ENCODE results near the gene TSHZ2.

DNA sequence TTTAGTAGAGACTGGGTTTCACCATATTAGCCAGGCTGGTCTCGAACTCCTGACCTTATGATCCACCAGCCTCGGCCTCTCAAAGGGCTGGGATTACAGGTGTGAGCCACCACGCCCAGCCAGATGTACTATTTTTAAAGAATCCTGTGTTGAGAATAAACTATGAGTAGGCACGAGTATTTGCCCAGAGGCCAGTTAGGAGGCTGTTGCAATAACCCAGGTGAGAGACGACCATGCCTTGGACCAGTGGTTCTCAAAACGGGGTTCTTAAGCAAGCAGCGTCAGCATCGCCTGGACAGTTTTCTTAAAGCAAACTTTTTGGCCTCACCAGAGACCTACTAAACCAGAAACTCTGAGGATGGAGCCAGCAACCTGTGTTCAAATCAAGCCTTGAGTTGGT lies 362.7 kb downstream of the TSHZ2 start:
- TF ChIP-seq EZH2 (IDR thresholded peaks at IDR 0.05; ENCODE audit: borderline replicate concordance, low read length) = no peak
- TF ChIP-seq, protein P1, sequence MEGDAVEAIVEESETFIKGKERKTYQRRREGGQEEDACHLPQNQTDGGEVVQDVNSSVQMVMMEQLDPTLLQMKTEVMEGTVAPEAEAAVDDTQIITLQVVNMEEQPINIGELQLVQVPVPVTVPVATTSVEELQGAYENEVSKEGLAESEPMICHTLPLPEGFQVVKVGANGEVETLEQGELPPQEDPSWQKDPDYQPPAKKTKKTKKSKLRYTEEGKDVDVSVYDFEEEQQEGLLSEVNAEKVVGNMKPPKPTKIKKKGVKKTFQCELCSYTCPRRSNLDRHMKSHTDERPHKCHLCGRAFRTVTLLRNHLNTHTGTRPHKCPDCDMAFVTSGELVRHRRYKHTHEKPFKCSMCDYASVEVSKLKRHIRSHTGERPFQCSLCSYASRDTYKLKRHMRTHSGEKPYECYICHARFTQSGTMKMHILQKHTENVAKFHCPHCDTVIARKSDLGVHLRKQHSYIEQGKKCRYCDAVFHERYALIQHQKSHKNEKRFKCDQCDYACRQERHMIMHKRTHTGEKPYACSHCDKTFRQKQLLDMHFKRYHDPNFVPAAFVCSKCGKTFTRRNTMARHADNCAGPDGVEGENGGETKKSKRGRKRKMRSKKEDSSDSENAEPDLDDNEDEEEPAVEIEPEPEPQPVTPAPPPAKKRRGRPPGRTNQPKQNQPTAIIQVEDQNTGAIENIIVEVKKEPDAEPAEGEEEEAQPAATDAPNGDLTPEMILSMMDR (conservative IDR thresholded peaks at IDR 0.05 in 1 of 2, IDR thresholded peaks at IDR 0.05 in 1 of 2; ENCODE audit: extremely low read depth in 1 of 2, insufficient read depth in 1 of 2, low read depth in 1 of 2, low read length in 2 of 2) = no peak
